ENCODE measurements around the gene RNF103.
A peak's percentile ranks its signal among the peaks of the same experiment; 100 is the strongest.

DNA sequence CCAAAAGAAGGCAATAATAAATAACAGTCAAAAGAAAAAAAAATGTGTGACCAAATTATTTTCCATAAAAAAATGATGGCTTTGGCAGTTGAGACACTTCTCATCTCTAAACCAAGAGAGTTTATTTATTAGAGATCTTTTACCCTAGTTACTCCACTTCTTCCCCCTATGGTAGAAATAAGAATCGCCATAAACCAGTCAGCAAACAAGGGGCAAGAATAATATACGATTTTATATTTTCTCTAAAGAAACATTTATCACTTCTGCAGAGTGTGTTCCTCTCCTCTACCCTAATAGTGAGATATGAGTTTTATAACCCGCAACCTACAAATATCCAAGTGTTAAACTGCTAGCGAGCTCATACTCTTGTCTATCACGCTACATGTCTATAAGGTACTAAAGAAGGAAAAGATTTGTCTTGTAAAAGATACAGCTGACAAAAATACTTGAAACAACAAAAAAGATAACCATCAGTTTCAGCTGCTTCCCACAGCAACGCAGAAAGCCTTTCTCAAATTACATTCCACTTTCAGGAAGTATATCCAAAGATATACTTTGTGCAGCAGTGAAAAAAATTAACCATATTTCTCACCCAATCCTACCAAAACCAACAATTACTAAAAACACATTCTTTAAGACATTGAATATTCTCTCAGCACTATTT lies 2.3 kb downstream of the RNF103 start:
- no peak for TF ChIP-seq POLR2A (IDR thresholded peaks at IDR 0.05; ENCODE audit: low read depth)
- TF ChIP-seq, protein P1, sequence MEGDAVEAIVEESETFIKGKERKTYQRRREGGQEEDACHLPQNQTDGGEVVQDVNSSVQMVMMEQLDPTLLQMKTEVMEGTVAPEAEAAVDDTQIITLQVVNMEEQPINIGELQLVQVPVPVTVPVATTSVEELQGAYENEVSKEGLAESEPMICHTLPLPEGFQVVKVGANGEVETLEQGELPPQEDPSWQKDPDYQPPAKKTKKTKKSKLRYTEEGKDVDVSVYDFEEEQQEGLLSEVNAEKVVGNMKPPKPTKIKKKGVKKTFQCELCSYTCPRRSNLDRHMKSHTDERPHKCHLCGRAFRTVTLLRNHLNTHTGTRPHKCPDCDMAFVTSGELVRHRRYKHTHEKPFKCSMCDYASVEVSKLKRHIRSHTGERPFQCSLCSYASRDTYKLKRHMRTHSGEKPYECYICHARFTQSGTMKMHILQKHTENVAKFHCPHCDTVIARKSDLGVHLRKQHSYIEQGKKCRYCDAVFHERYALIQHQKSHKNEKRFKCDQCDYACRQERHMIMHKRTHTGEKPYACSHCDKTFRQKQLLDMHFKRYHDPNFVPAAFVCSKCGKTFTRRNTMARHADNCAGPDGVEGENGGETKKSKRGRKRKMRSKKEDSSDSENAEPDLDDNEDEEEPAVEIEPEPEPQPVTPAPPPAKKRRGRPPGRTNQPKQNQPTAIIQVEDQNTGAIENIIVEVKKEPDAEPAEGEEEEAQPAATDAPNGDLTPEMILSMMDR (IDR thresholded peaks at IDR 0.05) = peak in 1 of 3 experiments; percentile 20

All from esophagus muscularis mucosa (tissue), 3 donors.